Retina (tissue), 1 donor: Measurements from ENCODE around the gene ANXA6.

ENCODE experiments used
- DNase-seq: peaks from one replicate; pipeline ENCODE4 v3.0.0-alpha.2; 2016

ANXA6 gene

DNA sequence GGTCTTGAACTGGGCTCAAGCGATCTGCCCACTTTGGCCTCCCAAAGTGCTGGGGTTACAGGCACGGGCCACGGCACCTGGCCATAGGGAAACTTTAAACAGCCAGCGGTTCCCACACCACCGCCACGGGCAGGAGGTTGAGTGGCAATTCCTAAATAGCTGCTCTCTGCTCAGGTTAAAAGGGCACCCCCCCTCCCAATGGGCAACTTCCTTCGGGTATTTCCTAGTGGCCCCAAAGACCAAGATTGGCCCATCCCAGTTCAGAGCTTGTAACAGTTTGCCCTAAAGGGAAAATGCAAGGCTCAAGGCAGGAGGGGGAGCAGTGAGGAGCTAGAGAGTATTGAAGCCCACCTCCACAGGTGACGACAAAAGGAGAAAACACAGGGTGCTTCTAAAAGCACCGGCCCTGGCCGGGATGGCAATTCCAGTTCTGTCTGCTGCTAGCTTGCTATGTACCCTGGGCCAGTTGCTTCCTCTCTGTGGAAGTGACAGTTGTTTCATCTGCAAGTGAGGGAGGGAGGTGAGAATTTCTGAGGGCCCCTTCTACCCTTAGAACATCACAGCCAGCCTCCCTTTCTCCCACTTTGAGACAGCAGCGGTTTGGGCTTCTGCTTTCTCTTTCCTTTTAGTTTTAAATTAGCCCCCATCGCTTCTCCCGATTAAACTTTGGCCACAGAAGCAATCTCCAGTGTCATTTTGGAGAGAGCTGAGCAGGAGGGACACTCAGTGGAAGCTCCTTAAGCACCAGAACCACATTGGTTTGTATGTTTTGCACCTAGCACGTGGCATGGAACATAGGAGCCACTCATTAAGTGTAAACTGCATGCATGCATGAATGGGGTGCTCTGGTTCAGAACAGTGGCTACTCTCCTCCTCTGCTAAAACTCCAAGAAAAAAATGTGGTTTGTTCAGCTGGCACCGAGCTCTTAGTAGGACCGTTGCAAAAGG, 59.5 kb downstream of the ANXA6 start:
- DNase-seq = no peak

DNA sequence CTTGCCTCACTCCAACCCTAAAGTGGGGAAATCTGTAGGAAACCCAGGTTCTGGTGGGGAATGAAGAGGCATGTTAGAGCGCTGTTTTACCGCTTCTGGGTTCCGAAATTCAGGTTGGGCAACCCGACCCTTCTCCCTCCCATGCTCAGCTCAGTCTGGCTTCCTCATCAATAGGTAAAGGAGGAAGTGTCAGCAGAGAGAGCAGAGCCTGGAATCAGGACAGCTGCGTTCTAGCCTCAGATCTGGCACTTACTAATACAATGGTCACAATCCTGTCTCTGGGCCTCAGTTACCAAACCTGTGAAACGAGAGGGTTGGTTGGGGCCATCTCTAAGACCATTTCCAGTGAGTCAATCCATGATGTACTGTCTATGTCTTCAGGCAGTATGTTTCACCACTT, 60.5 kb downstream of the ANXA6 start:
- no peak for DNase-seq

DNA sequence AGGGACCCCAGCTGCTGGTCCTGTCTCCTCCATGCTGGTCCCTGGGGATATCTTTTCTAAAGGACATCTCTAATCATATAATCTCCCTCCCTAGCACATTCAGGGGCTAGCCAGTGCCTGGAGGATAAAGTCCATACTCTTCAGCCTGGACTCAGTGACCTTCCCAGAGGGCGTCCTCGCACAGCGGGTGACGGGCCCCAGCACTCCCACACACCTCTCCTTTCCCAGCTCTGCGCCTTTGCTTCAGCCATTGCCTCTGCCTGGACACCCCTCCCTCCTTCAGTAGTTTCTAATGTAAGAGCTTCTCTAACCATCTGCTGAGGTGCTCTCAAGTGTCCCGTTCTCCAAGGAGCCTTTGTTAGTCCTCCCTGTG, 61.6 kb downstream of the ANXA6 start:
- no peak for DNase-seq

DNA sequence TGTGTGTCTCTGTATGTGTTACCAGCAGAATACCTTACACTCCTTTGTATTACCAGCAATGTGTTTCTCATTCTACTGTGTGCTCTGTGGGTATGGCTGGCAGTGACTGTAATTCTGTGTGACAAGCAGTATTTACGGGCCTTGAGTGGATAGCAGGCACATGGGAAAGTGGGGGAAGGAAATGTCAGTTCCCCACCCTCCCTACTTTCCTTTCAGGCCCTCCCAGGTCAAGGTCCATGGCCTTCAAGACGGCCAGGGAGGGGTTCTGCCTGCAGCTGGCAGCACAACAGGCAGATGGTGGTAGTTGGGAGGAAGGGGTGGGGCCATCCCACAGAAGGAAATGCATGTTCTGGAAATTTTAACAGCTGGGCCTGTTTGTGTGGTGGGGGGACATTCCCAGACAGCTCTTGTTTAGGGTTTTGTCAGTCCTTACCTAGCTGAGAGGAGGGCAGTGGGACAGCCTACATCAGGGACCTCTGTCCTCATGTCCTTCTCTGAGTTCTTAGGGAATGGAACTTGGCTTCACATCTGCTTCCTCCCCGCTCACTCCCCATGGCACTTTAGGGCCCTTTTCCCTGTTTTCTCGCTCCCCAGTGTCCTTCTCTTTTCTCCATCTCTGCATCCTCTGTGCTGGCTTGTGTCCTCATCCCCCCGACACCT, 62.1 kb downstream of the ANXA6 start:
- DNase-seq = peak; percentile 58

DNA sequence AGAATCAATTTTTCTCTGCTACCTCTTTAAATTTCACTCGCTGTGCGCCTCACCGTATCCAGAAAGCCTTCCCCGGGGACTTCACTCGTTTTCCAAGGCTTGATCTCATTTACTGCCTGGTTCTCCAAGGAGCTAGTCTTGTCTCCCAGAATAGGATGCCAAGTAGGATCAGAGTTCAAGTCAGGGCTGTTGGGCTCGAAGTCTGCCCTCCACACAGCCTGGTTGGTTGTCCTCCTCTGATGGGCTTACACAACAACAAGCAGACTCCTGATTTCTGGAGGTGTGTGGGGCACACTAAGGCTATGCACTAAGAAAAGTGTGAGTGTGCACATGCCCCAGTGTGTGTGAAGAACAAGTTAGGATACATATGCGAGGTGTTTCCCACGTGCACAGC, 62.7 kb downstream of the ANXA6 start:
- no peak for DNase-seq

DNA sequence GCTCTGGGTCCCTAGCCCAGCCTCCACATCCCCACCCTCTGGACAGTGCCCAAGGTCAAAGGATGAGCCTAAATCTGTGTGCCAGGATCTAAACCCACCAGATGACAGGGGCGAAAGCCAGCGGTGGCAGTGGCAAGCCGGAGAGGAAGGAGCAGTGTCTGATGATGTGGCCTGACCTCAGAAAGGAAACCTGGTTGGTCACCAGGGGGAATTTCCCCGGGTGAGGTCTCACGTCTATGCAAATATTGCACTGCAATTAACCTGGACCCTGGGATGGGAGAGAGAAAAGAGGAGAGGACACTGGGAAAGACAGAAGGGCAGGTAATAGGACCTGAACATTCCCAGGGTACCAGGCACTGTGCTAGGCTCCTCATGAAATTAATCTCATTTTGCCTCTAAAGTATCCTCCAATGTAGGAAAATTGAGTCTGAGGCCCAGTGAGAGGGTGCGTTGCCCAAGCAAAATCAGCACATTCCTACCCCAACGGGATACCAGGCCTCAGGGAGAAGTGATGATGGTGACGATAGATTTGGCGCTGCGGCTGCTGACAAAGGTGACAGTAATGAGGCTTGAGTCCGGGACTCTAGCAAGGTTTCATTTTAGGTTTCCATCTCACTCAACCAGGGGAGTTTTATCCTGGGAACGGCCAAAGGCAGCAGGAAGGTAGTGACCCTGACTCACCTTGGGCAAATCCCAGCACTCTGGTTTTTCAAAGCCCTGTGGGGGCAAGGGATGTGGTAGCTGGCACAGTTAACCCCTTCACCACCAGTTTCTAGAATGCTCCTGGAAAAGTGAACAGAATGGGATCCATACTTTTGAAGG, 63.3 kb downstream of the ANXA6 start:
- no peak for DNase-seq

DNA sequence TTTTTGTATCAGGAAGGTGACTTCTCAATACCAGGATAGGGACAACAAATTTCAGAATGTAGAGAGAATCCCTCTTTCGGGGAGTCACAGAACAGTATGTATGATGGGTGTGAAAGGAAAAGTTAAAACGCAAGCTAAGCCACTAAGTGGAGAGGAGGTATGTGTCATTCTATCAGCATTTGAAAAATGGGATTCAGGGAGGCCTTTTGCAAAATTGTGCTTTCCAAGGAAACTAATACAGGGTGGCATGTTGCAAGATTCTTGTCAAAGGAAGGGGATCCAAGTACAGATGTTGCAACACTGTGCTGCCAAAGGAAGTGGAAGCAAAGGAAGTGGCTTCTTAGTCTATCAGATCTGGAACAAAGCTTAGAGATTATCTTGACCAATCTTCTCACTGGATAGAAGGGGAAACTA, 64.1 kb downstream of the ANXA6 start:
- no peak for DNase-seq

DNA sequence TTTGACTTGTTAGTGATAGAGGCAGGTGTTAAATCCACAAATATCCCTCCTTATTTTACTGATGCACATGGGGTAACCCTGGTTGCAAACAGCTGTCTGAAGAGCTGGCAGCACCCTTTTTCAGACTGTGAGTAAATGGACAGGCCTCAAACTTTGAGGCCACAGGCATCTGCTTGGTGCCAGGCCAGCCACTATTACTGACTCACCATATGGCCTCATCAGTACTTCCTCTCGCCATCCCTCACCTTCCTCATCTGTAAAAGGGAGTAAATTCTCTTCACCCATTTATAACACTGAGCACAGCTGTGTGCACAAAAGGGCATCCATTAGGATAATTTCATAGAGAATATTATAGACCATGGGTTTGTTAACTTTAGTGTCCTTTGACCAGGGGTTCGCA, 64.8 kb downstream of the ANXA6 start:
- no peak for DNase-seq

DNA sequence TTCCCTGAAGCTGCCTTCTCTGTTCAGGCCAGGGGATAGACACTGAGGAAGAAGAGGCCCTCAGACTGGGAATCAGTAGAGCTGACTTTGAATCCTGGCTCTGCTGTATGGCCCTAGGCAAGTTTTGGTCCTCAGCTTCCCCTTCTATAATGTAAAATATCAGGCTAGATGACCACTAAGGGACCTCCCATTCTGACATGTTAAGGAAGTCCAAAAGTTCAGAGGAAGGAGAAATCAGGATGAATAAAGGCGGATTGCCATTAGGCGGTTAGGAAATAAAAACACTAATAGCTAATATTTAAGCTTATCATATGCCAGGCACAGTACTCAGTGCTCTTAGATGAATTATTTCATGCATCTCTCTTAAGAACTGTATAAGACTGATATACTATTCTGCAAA, 67.9 kb downstream of the ANXA6 start:
- DNase-seq = no peak

DNA sequence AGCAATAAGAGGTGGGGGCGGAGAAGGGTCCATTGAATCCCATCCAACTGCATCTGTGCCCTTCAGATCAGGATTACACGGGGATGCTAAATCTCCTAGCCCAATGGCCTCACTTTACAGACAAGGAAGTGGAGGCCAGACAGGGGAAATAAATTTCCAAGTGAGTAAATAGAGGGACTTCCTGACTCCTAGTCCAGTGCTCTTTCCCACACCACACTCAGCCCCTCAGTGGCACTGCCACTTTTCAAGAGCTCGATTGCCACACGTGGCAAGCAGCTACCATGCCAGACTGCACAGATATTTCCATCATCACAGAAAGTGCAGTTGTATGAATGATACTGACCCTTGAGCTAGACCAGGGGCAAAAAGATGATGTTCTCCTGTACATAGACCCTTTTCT, 68.6 kb downstream of the ANXA6 start:
- no peak for DNase-seq

DNA sequence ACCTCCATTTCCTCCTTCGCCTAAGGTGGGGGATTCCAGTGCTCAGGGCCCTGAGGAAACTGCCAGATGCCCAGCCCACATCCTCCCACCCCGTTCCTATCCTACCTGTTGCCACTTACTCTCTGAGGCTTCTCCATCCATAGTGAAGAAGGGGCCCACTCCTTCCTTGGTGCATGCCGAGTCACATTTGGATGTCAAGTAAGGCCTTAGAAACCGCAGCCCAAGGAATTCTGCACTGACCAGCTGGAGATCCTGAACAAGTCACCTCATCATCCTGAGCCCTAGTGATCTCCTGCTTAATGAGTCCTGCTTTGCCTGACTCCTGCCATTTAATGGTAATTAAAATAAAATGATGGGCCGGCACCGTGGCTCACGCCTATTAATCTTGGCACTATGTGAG, 70.1 kb downstream of the ANXA6 start:
- DNase-seq = no peak

DNA sequence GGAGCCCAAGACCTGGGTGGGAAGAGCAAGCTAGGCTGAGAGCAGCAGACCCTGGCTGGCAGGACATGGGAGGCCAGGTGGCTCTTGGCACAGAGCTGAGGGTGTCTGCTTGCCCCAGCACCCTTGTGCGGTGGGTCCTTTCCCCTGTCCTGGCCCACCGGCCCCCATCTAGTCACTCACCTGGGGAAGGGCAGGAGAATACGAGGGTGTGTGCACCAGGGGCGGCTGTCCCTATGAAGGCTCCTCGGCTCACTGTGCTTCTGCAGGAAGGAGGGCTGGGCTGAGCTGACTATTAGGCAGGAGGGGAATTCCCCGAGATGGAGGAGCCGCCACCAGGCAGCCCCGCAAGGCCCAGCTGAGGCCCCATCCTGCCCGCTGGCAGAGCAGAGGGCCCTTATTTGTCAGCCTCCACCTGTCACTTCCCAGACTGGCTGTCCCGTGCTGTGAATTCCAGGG, 70.6 kb downstream of the ANXA6 start:
- no peak for DNase-seq

DNA sequence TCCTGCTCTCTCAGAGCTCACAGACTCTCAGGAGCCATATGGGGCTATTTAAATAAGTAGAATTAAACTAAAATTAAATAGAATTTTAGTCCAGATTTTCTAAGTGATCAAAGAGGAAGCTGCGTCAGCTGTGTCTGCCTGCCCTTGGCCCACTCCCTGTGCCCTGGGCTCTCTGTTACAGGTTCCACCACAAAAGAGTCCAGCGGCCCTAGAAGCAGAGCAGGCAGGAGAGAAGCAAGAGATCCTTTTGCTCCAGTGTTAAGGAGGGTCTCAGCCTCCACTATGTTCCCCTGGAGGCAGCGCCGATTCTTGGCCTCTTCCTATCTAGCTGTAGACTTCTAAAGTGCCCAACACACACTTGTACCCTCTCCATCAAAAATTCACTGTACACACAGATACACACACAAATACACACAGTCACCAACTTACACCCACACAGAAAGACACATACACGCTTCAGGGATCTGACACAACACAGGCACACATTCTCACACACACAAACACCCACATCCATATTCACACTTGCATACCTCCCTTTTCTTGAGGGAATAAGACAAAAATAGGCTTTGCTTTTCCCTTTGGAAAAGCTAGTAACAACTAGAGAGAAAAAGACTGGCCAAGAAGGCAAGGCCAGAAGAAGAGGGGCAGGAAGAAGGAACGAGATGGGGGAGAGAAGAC, 71.2 kb downstream of the ANXA6 start:
- DNase-seq = no peak

DNA sequence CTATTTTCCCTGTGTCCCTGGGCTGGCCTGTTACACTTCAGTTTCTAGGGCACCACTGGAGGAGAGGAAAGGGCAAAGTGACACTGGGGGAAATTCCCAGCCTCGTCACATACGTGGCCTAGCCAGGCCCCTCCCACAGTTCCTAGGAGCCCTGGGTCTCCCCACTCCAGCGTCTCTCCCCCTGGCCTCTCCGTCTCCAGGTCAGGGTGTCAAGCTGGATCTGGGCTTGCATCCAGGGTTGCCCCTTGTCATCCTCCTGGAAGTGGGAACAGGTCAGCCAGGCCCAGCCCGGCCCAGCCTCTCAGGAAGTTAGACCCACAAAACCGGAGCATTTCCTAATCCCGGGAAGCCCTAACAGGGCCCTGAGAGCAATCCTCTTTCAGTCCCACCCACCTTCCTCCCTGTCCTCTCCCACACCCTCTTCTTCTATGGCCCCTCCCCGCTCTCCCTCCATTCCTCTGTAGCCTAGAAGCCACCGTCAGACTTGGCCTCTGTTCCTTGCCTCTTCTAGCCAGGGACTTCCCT, 72.0 kb downstream of the ANXA6 start:
- no peak for DNase-seq

DNA sequence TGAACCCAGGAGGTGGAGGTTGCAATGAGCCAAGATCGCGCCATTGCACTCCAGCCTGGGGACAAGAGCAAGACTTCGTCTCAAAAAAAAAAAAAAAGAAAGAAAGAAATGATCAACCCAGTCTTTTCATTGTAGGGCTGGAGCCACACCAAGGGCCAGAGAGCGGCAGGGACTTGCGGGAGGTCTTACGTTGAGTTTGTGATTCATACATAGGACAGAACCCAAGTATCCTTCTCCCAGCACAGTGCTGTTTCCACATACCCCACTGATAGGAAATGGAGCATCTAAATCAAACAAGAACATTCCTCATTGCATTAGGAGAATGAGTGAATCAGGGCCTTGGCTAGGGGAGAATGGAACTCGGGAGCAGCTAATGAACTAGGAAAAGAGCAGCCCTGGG, 73.2 kb downstream of the ANXA6 start:
- DNase-seq = no peak

DNA sequence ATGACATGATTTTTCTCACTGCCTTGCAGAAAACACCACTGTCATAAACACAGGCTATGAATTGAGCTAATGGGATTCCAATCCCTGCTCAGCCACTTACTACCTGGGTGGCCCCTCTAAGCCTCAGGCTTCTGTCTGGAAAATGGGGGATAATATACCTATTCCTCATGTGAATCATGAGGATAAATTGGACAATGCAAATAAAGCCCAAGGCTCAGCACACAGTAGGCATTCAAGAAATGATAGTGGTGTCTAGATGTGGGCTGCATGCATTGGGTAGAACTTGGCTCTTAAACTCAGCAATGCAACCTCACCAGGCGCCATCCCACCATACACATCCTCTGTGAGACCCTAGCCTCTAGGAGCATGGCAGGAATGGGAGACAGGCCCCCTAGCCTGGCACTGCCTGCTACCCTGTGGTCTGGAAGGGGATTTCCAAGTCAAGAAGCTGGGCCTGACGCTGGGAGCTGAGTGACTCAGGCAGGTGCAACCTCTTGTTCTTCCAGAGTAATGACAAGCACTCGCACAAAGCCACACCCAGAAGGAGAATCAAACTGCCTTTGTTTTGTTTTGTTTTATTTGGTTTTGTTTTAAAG, 74.4 kb downstream of the ANXA6 start:
- DNase-seq = no peak

DNA sequence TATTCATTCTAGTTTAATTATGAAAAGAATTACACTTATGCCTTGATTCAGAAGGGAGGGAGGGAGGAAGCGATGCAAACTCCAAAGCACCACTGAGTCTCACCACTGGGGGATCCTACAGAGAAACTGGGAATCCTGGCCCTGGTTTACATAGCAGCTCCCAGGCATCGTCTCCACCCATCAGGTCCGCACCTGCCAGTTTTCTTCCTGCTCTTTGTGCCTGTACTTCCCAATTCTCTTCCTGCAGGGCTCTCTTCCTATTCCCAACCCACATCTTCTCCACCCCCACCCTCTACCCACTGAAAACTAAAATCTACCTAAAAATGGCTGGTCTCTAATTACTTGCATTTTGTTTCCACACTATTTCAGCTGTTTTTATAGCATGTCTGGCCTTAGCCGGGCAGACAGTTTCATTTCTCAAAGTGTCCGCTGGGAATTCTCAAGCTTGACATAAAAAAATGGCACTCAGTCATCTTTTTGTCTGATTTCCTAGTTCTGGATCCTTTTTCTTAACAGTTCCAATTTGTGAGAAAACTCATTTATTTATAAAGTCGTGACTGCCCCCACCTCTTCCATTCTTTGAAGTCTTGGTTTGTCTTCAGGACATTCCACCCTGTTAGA, 75.2 kb downstream of the ANXA6 start:
- DNase-seq = no peak

DNA sequence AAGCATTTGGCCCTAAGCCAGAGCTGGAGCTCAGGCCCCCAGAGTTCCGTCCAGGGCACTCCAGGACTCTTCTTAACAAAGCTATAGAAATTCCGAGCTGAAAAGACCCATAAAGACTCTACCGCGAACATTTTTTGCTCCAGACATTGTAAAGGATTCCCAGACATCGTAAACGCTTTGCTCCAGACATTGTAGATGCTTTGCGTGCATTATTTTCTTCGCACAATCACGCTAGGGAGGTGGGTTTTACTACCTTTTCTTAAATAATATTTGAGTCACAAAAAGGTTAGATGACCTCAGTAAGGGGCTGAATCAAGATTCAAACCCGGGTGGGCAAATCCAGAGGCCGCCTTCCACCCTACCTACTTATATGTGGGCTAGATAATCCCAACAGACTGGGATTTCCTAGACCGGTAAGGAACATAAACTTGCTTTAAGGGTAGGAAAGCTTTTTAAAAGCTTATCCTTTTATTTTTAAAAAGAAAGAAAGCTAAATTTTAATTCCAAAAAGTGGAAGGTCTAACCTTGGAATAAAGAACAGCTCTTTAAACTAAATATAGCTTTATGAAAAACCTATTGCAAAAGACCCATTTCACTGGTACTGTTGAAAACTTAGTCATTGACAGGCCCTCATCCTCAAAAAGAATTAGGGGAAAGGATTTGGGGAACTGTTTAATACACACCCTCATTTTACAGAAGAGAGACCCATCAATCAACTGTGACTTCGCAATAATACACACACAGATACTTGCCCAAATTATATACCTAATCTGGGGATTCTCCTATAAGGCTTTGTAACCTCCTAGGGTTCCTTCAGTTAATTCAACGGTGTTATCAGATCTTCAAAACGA, 75.9 kb downstream of the ANXA6 start:
- no peak for DNase-seq

DNA sequence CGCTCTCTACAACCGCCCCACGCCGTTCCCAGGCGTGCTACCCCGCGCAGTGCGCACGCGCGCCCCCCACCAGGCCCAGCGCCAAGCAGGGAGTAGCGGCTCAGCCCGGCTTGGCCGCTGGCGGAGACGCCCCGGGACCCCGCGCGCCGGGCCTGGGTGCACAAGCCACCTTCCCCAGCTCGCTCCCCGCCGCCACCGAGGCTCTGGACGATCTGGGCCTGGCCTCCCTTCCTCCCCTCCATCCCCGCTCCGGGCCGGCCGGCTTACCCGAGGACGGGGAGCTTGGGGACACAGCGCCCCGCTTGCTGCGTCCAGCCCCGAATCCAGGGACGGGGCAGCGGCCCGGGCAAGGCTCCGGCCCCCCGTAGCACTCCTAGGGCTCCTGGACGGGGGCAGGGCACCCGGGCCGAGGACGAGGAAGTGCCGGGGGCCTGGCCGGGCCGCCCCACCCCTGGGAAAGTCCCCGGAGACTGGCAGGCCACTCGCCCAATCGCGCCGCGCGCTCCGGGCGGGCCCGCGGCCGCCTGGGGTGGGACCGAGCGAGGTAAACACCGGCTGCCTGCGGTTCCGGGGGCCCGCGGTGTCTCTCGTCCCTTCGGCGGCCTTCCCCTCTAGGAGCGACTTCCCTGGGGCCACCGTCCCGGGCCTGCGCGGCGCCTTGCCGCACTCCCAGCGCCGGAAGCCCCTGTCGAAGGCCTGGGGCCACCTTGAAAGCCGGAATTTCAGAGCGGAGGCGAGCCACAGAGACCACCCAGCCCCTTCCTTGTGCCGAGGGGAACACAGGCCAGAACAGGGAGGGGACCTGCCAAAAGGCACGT, 76.8 kb downstream of the ANXA6 start, which contains the start of gene TNIP1:
TSS of gene TNIP1 (minus strand) at position 422 of the 818 bp plus-strand sequence. CDS start 15,939 bp downstream, outside the sequence.
- DNase-seq = peak; percentile 92
